Tibial nerve (tissue), 4 donors: Measurements from ENCODE around the gene TRIM66.

Source experiments
- EP300 ChIP-seq, 2 donors: sonication (generic); formaldehyde crosslinking; IDR thresholded peaks; one replicate each; pipeline ENCODE4 v1.6.1; 2017; ENCODE audit warnings: antibody characterized with exemption in 2 of 2, mild to moderate bottlenecking in 1 of 2
- POLR2A ChIP-seq, 2 donors: fragments of 450-650 bp; IDR thresholded peaks; one replicate each; pipeline ENCODE4 v1.6.1; 2017; ENCODE audit warnings: antibody characterized with exemption in 2 of 2, mild to moderate bottlenecking in 2 of 2, moderate library complexity in 2 of 2
- TF ChIP-seq, protein P1 (sequence below), 5 experiments: fragments of 200-600 bp in 3 of 5; fragments of 450-650 bp in 2 of 5; sonication (generic) in 3 of 5; IDR thresholded peaks; one replicate each; pipeline ENCODE4 v1.5.1; 2016 to 2019; ENCODE audit warnings: antibody characterized with exemption in 5 of 5, mild to moderate bottlenecking in 3 of 5, moderate library complexity in 2 of 5

DNA sequence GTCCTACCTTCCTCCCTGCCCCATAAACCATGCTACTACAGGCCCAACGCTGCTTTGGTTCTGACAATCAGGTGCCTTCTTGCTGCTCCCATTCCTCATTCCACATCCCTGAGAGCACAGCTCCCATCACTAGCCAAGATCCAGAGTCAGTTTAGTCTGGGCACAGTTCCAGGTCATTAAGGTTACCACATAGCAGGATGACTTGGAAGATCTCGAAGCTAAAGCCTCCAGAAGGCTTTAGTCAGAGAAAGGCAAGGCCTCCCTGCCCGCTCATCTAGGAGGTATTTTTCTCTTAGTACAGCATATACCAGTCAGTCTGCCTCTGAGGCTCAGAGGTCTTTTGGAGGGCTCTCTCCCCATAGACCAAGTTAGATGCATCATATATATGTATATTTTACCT lies 30.3 kb downstream of the TRIM66 start:
- no peak for TF ChIP-seq POLR2A (IDR thresholded peaks at IDR 0.05)
- TF ChIP-seq, protein P1, sequence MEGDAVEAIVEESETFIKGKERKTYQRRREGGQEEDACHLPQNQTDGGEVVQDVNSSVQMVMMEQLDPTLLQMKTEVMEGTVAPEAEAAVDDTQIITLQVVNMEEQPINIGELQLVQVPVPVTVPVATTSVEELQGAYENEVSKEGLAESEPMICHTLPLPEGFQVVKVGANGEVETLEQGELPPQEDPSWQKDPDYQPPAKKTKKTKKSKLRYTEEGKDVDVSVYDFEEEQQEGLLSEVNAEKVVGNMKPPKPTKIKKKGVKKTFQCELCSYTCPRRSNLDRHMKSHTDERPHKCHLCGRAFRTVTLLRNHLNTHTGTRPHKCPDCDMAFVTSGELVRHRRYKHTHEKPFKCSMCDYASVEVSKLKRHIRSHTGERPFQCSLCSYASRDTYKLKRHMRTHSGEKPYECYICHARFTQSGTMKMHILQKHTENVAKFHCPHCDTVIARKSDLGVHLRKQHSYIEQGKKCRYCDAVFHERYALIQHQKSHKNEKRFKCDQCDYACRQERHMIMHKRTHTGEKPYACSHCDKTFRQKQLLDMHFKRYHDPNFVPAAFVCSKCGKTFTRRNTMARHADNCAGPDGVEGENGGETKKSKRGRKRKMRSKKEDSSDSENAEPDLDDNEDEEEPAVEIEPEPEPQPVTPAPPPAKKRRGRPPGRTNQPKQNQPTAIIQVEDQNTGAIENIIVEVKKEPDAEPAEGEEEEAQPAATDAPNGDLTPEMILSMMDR (IDR thresholded peaks at IDR 0.05): no peak
- no peak for TF ChIP-seq EP300 (IDR thresholded peaks at IDR 0.05)
